ENCODE measurements around the gene LSM7. TPM values are rescaled to one million over a fixed set of nuclear protein-coding genes. Genes with fewer than 3 reads are reported as not detected.

Gene LSM7
- total and polyA plus RNA-seq, 7 donors = 51.5 to 427 (median 139) TPM

- peak overlapping the region in 3 of 4 donors; percentile 28 to 46 (median 40) for H3K4me3 ChIP-seq
- H3K27ac ChIP-seq = peak overlapping the region in 1 of 4 donors; percentile 31
- DNase-seq = no peak
Measured at GRCh38 chr19:2290441-2291184, 37.8 kb downstream of the LSM7 start.

DNA sequence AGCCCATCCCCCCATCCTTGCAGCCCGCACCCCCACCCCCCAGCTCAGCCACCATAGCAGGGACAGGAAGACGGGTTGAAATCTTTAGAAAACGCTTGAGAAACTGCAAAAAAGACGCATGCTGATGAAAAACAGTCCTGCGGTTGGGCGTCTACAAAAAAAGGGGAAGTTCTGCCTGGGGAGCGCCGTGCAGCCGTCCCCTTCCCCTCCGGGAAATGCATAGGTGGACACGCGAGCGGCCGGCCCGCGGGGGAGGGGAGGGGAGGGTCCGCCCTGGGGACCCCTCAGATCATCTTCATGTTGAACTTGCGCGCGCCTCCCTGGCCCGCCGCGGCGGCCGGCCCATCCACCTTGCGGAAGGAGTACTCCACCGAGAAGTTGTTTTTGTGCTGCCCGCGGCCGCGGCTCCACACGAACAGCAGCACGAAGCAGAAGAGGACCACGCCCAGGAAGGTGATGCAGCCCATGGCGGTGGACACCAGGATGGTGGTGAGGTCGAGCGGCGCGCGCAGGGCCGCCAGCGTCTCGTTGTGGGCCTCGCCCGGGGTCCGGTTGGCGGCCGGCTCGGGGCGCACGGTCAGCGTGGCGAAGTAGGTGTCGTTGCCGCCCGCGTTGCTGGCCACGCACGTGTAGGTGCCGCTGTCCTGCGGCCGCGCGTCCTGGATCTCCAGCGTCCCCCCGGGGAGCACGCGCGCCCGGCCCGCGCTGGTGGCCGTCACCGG lies 38.5 kb downstream of the LSM7 start:
- 1% methylated on average over 74 of the region's 74 CpGs for WGBS, 2 donors
- Histone ChIP-seq H3K27ac (peak overlapping the region in 3 of 4 donors; percentile 17 to 37 (median 31)), H3K4me3 (peak overlapping the region in 3 of 4 donors; percentile 28 to 46 (median 40)), H3K4me1 (peaks cover 0 to 41% (median 37%) of the 10 kb centered on the region in 4 donors), H3K9me3 (no peaks in the 10 kb centered on the region), H3K27me3 (peaks cover 30 to 54% (median 44%) of the 10 kb centered on the region in 3 donors), H3K36me3 (no peaks in the 10 kb centered on the region)
- intact Hi-C loops (cut with DNase I) = no loop called here
- DNase-seq = no peak
- no peak for TF ChIP-seq EP300 (IDR thresholded peaks at IDR 0.05)

More at GRCh38 chr19:2290441-2291184, 37.8 kb downstream of the LSM7 start:
- TF ChIP-seq POLR2A (IDR thresholded peaks at IDR 0.05) (no peak), POLR2AphosphoS5 (IDR thresholded peaks at IDR 0.05) (no peak), EP300 (IDR thresholded peaks at IDR 0.05) (no peak), CTCF (IDR thresholded peaks at IDR 0.05) (no peak)
- H3K9me3 ChIP-seq = no peaks in the 10 kb centered on the region
- 3% methylated on average over 82 of the region's 82 CpGs for WGBS, 2 donors
- H3K27me3 ChIP-seq = peaks cover 30 to 49% (median 44%) of the 10 kb centered on the region in 3 donors
- peaks cover 0 to 48% (median 44%) of the 10 kb centered on the region in 4 donors for H3K4me1 ChIP-seq
- intact Hi-C loops (cut with DNase I) = no loop called here
- H3K36me3 ChIP-seq = no peaks in the 10 kb centered on the region

DNA sequence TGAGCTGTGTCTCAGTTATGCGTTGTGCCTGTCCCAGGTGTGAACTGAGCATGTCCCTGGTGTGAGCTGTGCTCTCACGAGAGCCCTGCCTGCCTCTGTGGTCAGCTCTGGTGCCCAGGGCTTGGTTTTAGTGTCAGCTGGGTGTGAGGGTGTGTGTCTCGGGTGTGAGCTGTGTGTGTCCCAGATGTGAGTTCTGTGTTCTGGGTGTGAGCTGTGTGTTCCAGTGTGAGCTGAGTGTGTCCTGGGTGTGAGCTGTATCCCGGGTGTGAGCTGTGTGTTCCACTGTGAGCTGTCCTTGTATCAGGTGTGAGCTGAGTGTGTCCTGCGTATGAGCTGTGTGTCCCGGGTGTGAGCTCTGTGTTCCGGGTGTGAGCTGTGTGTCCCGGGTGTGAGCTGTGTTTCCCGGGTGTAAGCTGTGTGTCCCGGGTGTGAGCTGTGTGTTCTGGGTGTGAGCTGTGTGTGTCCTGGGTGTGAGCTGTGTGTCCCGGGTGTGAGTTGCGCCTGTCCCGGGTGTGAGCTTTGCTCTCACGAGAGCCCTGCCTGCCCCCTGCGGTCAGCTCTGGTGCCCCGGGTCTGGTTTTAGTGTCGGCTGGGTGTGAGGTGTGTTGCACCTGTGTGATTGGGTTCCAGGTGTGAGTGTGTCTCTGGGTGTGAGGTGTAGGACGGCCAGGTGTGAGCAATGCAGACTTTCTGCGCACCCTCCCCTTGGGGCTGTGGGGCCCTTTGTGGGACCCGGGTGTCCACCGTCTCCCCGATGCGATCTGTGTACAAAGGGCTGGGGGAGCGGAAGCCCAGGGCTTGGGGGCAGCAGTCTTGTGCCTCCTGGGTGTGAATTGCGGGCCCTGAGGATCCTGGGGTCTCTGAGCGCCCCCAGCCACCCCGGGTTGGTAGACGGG lies 39.3 kb downstream of the LSM7 start:
- Histone ChIP-seq H3K36me3 (no peaks in the 10 kb centered on the region), H3K27me3 (peaks cover 30 to 54% (median 44%) of the 10 kb centered on the region in 3 donors), H3K4me1 (peaks cover 0 to 33% (median 29%) of the 10 kb centered on the region in 4 donors), H3K4me3 (peak overlapping the region in 1 of 4 donors; percentile 46), H3K27ac (peak overlapping the region in 2 of 4 donors; percentile 17 to 37), H3K9me3 (no peaks in the 10 kb centered on the region)
- 31 to 44% methylated on average over 28 of the region's 28 CpGs for whole genome bisulfite sequencing, 2 donors
- TF ChIP-seq CTCF (IDR thresholded peaks at IDR 0.05) (no peak), EP300 (IDR thresholded peaks at IDR 0.05) (no peak), POLR2AphosphoS5 (IDR thresholded peaks at IDR 0.05) (no peak), POLR2A (IDR thresholded peaks at IDR 0.05) (no peak)
- no peak for DNase-seq
- intact Hi-C loops (cut with DNase I) = no loop called here

DNA sequence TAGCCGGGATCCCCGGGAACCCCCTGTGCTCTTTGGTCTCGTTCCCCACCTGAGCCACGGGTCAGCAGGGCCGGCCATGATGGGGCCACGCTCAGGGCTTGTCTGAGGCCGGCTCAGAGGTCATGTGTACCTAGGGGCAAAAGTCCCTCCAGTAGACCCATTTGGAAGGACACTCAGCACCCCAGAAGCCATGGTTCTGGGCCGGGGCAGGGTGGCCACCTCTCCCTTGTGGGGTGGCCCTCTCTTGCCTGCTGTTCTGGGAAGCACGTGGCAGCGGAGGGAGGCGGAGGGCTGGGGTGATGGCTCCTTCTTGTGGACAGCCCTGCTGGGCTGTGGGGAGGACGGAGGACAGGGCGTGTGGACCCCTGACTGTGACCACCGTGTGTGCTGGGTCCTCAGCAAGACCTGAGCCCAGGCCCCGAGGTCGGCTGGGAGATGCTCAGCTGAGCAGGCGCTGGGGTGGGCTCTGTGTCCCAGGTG lies 40.0 kb downstream of the LSM7 start:
- TF ChIP-seq POLR2A (IDR thresholded peaks at IDR 0.05) (no peak), CTCF (IDR thresholded peaks at IDR 0.05) (no peak), EP300 (IDR thresholded peaks at IDR 0.05) (no peak), POLR2AphosphoS5 (IDR thresholded peaks at IDR 0.05) (no peak)
- DNase-seq = no peak

More for the DNA sequence above, 40.0 kb downstream of the LSM7 start:
- H3K27ac ChIP-seq = no peak overlapping the region
- H3K9me3 ChIP-seq = no peaks in the 10 kb centered on the region
- no peak overlapping the region for H3K4me3 ChIP-seq
- intact Hi-C loops (cut with DNase I) = no loop called here
- peaks cover 0 to 28% (median 26%) of the 10 kb centered on the region in 4 donors for H3K4me1 ChIP-seq
- H3K36me3 ChIP-seq = no peaks in the 10 kb centered on the region
- peaks cover 30 to 54% (median 44%) of the 10 kb centered on the region in 3 donors for H3K27me3 ChIP-seq
- 60 to 82% methylated on average over 17 of the region's 17 CpGs for WGBS, 2 donors
